NCI-H2227 treated with DMSO at 0.1 percent for 48 hours (cell line): ENCODE results near the gene ZNF682.
"Not testable (repeated sequence)": the region's sequence is repeated elsewhere in the genome, so short reads cannot be mapped to it uniquely, and the experiment has no call there.

Experiments
- DNase-seq: peaks from one replicate; lab custom pipeline; 2025; lab: John Stamatoyannopoulos, UW

ZNF682 gene

GRCh38 chr19:20039203-20039723 lies at the start of gene ZNF682:
ZNF682 (minus strand) TSS chr19:20039505; CDS start chr19:20039345, 160 bp downstream.
- peak; percentile 90 for DNase-seq

GRCh38 chr19:20082876-20083275 lies 43.6 kb upstream of the ZNF682 start:
- DNase-seq = not testable (repeated sequence)

- DNase-seq = not testable (repeated sequence)
Measured at GRCh38 chr19:20082232-20082833, 43.0 kb upstream of the ZNF682 start.

GRCh38 chr19:20080656-20081055 lies 41.4 kb upstream of the ZNF682 start:
- no peak for DNase-seq

- no peak for DNase-seq
Measured at GRCh38 chr19:20079476-20079875, 40.2 kb upstream of the ZNF682 start.

- DNase-seq = peak; percentile 40
Measured at GRCh38 chr19:20078581-20079031, 39.3 kb upstream of the ZNF682 start.

- peak; percentile 71 for DNase-seq
Measured at GRCh38 chr19:20077791-20078463, 38.6 kb upstream of the ZNF682 start, which contains the start of gene ZNF90. ZNF90 (plus strand) TSS chr19:20078000; CDS start chr19:20078133, 133 bp downstream.

- DNase-seq = no peak
Measured at GRCh38 chr19:20072936-20073335, 33.6 kb upstream of the ZNF682 start.

GRCh38 chr19:20070691-20071090 lies 31.4 kb upstream of the ZNF682 start:
- DNase-seq = no peak

- DNase-seq = not testable (repeated sequence)
Measured at GRCh38 chr19:20068559-20068958, 29.3 kb upstream of the ZNF682 start.

GRCh38 chr19:20067943-20068342 lies 28.6 kb upstream of the ZNF682 start:
- no peak for DNase-seq

- DNase-seq = no peak
Measured at GRCh38 chr19:20066861-20067260, 27.6 kb upstream of the ZNF682 start.

- no peak for DNase-seq
Measured at GRCh38 chr19:20060282-20060681, 21.0 kb upstream of the ZNF682 start.

GRCh38 chr19:20058738-20059137 lies 19.4 kb upstream of the ZNF682 start:
- DNase-seq = not testable (repeated sequence)

GRCh38 chr19:20051841-20052768 lies 12.8 kb upstream of the ZNF682 start:
- DNase-seq = peak; percentile 89

GRCh38 chr19:20045742-20046141 lies 6.4 kb upstream of the ZNF682 start:
- not testable (repeated sequence) for DNase-seq

GRCh38 chr19:20044663-20045062 lies 5.4 kb upstream of the ZNF682 start:
- no peak for DNase-seq

- no peak for DNase-seq
Measured at GRCh38 chr19:20038358-20039202, 725 bp downstream of the ZNF682 start.

- DNase-seq = no peak
Measured at GRCh38 chr19:20035935-20036334, 3.4 kb downstream of the ZNF682 start.

- no peak for DNase-seq
Measured at GRCh38 chr19:20028611-20029010, 10.7 kb downstream of the ZNF682 start.

- DNase-seq = no peak
Measured at GRCh38 chr19:20005741-20006140, 33.6 kb downstream of the ZNF682 start.
